HepG2 (cell line): Measurements from ENCODE around the gene GJA9. TPM values are rescaled to one million over a fixed set of nuclear protein-coding genes. Genes with fewer than 3 reads are reported as not detected.

Experiments used
- EED ChIP-seq: sonication (generic); formaldehyde crosslinking; IDR thresholded peaks from 2 replicates; pipeline ENCODE4 v1.5.0; 2020; ENCODE audit warnings: mild to moderate bottlenecking, missing genetic modification reagents
- EHMT2 ChIP-seq: fragments of 200-600 bp; sonication (generic); IDR thresholded peaks from 2 replicates; pipeline ENCODE4 v1.7.0; 2017; ENCODE audit warnings: antibody characterized with exemption, low read depth, low read length, borderline replicate concordance
- ETV5 ChIP-seq: IDR thresholded peaks from 2 replicates; pipeline ENCODE4 v1.6.1; 2018; ENCODE audit warnings: missing biosample characterization, missing genetic modification reagents, inconsistent platforms, borderline replicate concordance
- GZF1 ChIP-seq: sonication (generic); formaldehyde crosslinking; IDR thresholded peaks from 2 replicates; pipeline ENCODE4 v1.5.1; 2020; ENCODE audit warnings: mild to moderate bottlenecking, missing genetic modification reagents
- KLF11 ChIP-seq: IDR thresholded peaks from 2 replicates; pipeline ENCODE4 v1.6.1; 2016; ENCODE audit warnings: missing compliant biosample characterization
- NFYB ChIP-seq: sonication (generic); formaldehyde crosslinking; IDR thresholded peaks from 2 replicates; pipeline ENCODE4 v1.4.0; 2020; ENCODE audit warnings: missing genetic modification reagents
- SMC3 ChIP-seq: IDR thresholded peaks from 2 replicates; pipeline ENCODE4 v1.6.1; 2011; ENCODE audit warnings: low read length, improper control_type of control experiment
- ZFY ChIP-seq: sonication (generic); formaldehyde crosslinking; IDR thresholded peaks from 2 replicates; pipeline ENCODE4 v1.4.0; 2020; ENCODE audit warnings: missing genetic modification reagents
- ZNF543 ChIP-seq: sonication (generic); formaldehyde crosslinking; IDR thresholded peaks from 2 replicates; pipeline ENCODE4 v1.4.0; 2020; ENCODE audit warnings: mild to moderate bottlenecking, missing genetic modification reagents
- ZNF558 ChIP-seq: sonication (generic); formaldehyde crosslinking; IDR thresholded peaks from 2 replicates; pipeline ENCODE4 v1.9.0; 2022; ENCODE audit warnings: mild to moderate bottlenecking, missing genetic modification reagents, borderline replicate concordance
- ZNF569 ChIP-seq: sonication (generic); formaldehyde crosslinking; IDR thresholded peaks from 2 replicates; pipeline ENCODE4 v1.5.0; 2020; ENCODE audit warnings: mild to moderate bottlenecking, missing genetic modification reagents, moderate library complexity, borderline replicate concordance
- ZNF570 ChIP-seq: sonication (generic); formaldehyde crosslinking; IDR thresholded peaks from 2 replicates; pipeline ENCODE4 v1.4.0; 2020; ENCODE audit warnings: mild to moderate bottlenecking, missing genetic modification reagents, borderline replicate concordance
- ZNF605 ChIP-seq: sonication (generic); formaldehyde crosslinking; IDR thresholded peaks from 2 replicates; pipeline ENCODE4 v1.8.0; 2022; ENCODE audit warnings: mild to moderate bottlenecking, missing genetic modification reagents
- ZNF616 ChIP-seq: sonication (generic); formaldehyde crosslinking; IDR thresholded peaks from 2 replicates; pipeline ENCODE4 v1.5.0; 2020; ENCODE audit warnings: low read depth, mild to moderate bottlenecking, missing genetic modification reagents
- ZSCAN30 ChIP-seq: sonication (generic); formaldehyde crosslinking; IDR thresholded peaks from 2 replicates; pipeline ENCODE4 v1.5.0; 2020; ENCODE audit warnings: mild to moderate bottlenecking, missing genetic modification reagents
- polyA plus RNA-seq, 8 experiments: library from polyadenylated mRNA; depleted of rRNA in 3 of 8; stranded (reverse) in 7 of 8; unstranded in 1 of 8; fragments of >200 nt; fragmentation: Illumina TruSeq in 4 of 8; extraction: Trizol in 4 of 8; gene quantifications; 2 replicates each; pipeline versions ENCODE4 v1.2.1 to v1.2.3, GENCODE V29; 2011 to 2016; ENCODE audit warnings: low read depth in 4 of 8, missing spikeins in 1 of 8, mixed read lengths in 1 of 8; ENCODE audit not compliant: insufficient read depth in 1 of 8
- total RNA-seq, 5 experiments: library from RNA; depleted of rRNA; stranded (reverse); fragments of >200 nt; fragmentation: Illumina TruSeq; extraction: Trizol; gene quantifications; 2 replicates each; pipeline ENCODE4 v1.2.3, GENCODE V29; 2016; ENCODE audit warnings: low read depth in 1 of 5
- TF ChIP-seq, protein P1 (sequence below): sonication (generic); formaldehyde crosslinking; IDR thresholded peaks from 2 replicates; pipeline ENCODE4 v1.9.0; 2021; ENCODE audit warnings: mild to moderate bottlenecking, missing genetic modification reagents
- TF ChIP-seq, protein P2 (sequence below): sonication (generic); formaldehyde crosslinking; IDR thresholded peaks from 2 replicates; pipeline ENCODE4 v1.4.0; 2020; ENCODE audit warnings: missing genetic modification reagents, low read depth, mild to moderate bottlenecking, borderline replicate concordance
- TF ChIP-seq, protein P3 (sequence below): sonication (generic); formaldehyde crosslinking; IDR thresholded peaks from 2 replicates; pipeline ENCODE4 v1.8.0; 2022; ENCODE audit warnings: mild to moderate bottlenecking, missing genetic modification reagents; ENCODE audit not compliant: insufficient replicate concordance

Gene GJA9
- total and polyA plus RNA-seq, 2 of the 13 experiments (the other 11 are each of a cell fraction or from before 2014, with no cell fraction given) = 0.08 to 0.13 TPM

DNA sequence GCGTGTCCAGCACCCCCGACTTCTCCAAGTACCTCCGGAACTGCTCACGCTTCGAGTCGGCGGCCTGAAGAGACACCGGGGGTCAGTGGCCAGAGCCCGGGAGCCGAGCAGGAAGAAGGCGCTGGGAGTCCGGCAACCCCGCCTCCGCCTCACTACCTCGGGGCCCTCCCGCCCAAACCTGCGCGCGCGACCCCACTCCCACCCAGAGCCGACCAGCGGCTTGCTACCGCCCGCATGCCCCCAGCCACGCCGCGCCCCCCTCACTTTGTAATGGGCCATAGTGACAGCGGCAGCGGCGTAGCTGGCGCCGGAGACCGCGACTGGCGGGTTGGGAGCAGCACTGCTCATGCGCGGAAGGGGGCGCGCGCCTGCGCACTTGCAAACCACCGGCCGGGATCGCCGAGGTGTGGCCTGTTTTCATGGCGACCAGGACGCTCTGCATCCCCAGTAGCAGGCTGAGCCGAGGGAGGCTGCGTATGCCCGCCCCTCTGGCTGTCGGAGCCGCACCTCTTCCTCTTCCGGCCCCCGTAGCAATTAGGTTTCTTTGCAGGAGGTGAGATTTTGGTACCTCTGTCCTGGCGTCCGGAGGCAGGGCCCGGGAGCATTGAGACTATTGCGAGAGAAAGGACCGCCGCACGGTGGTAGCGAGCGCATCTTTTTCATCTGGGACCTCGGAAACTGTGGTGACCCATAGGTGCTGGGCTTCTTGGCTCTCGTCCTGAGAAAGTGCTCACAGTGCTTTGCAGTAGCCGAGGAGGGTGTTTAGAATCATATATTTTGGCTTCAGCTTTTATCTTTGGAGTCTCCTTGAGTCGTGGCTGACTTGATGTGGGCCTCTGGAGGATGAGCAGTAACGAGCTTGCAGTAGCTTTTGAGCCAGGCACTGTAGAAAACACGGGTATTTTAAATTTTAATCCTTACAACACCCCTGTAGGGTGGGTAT, 8.1 kb downstream of the GJA9 start, which contains the start of gene MYCBP (continued):
- TF ChIP-seq, protein P1, sequence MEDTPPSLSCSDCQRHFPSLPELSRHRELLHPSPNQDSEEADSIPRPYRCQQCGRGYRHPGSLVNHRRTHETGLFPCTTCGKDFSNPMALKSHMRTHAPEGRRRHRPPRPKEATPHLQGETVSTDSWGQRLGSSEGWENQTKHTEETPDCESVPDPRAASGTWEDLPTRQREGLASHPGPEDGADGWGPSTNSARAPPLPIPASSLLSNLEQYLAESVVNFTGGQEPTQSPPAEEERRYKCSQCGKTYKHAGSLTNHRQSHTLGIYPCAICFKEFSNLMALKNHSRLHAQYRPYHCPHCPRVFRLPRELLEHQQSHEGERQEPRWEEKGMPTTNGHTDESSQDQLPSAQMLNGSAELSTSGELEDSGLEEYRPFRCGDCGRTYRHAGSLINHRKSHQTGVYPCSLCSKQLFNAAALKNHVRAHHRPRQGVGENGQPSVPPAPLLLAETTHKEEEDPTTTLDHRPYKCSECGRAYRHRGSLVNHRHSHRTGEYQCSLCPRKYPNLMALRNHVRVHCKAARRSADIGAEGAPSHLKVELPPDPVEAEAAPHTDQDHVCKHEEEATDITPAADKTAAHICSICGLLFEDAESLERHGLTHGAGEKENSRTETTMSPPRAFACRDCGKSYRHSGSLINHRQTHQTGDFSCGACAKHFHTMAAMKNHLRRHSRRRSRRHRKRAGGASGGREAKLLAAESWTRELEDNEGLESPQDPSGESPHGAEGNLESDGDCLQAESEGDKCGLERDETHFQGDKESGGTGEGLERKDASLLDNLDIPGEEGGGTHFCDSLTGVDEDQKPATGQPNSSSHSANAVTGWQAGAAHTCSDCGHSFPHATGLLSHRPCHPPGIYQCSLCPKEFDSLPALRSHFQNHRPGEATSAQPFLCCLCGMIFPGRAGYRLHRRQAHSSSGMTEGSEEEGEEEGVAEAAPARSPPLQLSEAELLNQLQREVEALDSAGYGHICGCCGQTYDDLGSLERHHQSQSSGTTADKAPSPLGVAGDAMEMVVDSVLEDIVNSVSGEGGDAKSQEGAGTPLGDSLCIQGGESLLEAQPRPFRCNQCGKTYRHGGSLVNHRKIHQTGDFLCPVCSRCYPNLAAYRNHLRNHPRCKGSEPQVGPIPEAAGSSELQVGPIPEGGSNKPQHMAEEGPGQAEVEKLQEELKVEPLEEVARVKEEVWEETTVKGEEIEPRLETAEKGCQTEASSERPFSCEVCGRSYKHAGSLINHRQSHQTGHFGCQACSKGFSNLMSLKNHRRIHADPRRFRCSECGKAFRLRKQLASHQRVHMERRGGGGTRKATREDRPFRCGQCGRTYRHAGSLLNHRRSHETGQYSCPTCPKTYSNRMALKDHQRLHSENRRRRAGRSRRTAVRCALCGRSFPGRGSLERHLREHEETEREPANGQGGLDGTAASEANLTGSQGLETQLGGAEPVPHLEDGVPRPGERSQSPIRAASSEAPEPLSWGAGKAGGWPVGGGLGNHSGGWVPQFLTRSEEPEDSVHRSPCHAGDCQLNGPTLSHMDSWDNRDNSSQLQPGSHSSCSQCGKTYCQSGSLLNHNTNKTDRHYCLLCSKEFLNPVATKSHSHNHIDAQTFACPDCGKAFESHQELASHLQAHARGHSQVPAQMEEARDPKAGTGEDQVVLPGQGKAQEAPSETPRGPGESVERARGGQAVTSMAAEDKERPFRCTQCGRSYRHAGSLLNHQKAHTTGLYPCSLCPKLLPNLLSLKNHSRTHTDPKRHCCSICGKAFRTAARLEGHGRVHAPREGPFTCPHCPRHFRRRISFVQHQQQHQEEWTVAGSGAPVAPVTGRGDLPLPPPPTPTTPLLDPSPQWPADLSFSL = no peak
- TF ChIP-seq, protein P2, sequence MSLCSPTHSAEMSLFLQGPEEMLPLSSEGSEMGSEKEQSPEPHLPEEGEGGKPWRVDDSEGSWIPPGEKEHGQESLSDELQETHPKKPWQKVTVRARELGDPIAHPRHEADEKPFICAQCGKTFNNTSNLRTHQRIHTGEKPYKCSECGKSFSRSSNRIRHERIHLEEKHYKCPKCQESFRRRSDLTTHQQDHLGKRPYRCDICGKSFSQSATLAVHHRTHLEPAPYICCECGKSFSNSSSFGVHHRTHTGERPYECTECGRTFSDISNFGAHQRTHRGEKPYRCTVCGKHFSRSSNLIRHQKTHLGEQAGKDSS (CRISPR knock-in tag) = no peak
- TF ChIP-seq ZNF570 (CRISPR knock-in tag) = no peak
- TF ChIP-seq, protein P3, sequence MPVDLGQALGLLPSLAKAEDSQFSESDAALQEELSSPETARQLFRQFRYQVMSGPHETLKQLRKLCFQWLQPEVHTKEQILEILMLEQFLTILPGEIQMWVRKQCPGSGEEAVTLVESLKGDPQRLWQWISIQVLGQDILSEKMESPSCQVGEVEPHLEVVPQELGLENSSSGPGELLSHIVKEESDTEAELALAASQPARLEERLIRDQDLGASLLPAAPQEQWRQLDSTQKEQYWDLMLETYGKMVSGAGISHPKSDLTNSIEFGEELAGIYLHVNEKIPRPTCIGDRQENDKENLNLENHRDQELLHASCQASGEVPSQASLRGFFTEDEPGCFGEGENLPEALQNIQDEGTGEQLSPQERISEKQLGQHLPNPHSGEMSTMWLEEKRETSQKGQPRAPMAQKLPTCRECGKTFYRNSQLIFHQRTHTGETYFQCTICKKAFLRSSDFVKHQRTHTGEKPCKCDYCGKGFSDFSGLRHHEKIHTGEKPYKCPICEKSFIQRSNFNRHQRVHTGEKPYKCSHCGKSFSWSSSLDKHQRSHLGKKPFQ (CRISPR knock-in tag) = no peak
- TF ChIP-seq ZNF558 (CRISPR knock-in tag) = no peak
- TF ChIP-seq ZSCAN30 (CRISPR knock-in tag) = no peak
- TF ChIP-seq SMC3 = no peak
- TF ChIP-seq ZFY (CRISPR knock-in tag) = peak; percentile 76
- peak; percentile 26; the same call in 1 of the 2 replicates for TF ChIP-seq ZNF616 (CRISPR knock-in tag)
- TF ChIP-seq NFYB = no peak; the same call in 1 of the 2 replicates
- TF ChIP-seq EHMT2 = no peak
- peak; percentile 56; the same call in 1 of the 2 replicates for TF ChIP-seq ETV5 (CRISPR knock-in tag)
- TF ChIP-seq ZNF569 (CRISPR knock-in tag) = no peak
- TF ChIP-seq ZNF543 (CRISPR knock-in tag) = peak; percentile 76
- TF ChIP-seq GZF1 (CRISPR knock-in tag) = no peak
- TF ChIP-seq EED (CRISPR knock-in tag) = peak; percentile 9; the same call in 1 of the 2 replicates
- TF ChIP-seq ZNF605 (CRISPR knock-in tag) = peak; percentile 79
- no peak for TF ChIP-seq KLF11
